ENCODE measurements around the gene ZFP36L1.

ZFP36L1 gene

GRCh38 chr14:68774771-68775613 lies 17.9 kb downstream of the ZFP36L1 start:
- Histone ChIP-seq H3K27ac (ENCODE audit: low read depth, low read length, poor library complexity, severe bottlenecking) (no peak overlapping the region), H2AFZ (ENCODE audit: low read length) (no peak overlapping the region), H3K9ac (ENCODE audit: low read length) (no peak overlapping the region), H3K79me2 (ENCODE audit: insufficient read depth, low read length) (no peaks in the 10 kb centered on the region), H3K4me1 (ENCODE audit: insufficient read depth, low read length, severe bottlenecking) (peaks cover 3% of the 10 kb centered on the region), H3K9me2 (ENCODE audit: low read depth, low read length) (no peaks in the 10 kb centered on the region), H3K4me2 (ENCODE audit: low read length) (no peak overlapping the region), H3K4me3 (ENCODE audit: low read depth, low read length, poor library complexity, severe bottlenecking) (no peak overlapping the region), H3K9me3 (ENCODE audit: low read length) (no peaks in the 10 kb centered on the region), H3K27me3 (ENCODE audit: insufficient read depth, low read length) (no peaks in the 10 kb centered on the region), H3F3A (ENCODE audit: insufficient read depth, low read length) (no peaks in the 10 kb centered on the region), H3K36me3 (ENCODE audit: insufficient read depth, low read length) (no peaks in the 10 kb centered on the region), H4K20me1 (ENCODE audit: insufficient read depth, low read length) (no peaks in the 10 kb centered on the region)
- TF ChIP-seq EZH2 (IDR thresholded peaks at IDR 0.05; ENCODE audit: borderline replicate concordance, low read length) (no peak), CTCF (IDR thresholded peaks at IDR 0.05; ENCODE audit: low read length) (no peak)

- Histone ChIP-seq H3K4me2 (ENCODE audit: low read length) (no peak overlapping the region), H2AFZ (ENCODE audit: low read length) (no peak overlapping the region), H3K9me2 (ENCODE audit: low read depth, low read length) (no peaks in the 10 kb centered on the region), H3K4me3 (ENCODE audit: low read depth, low read length, poor library complexity, severe bottlenecking) (no peak overlapping the region), H3K79me2 (ENCODE audit: insufficient read depth, low read length) (no peaks in the 10 kb centered on the region), H3K27ac (ENCODE audit: low read depth, low read length, poor library complexity, severe bottlenecking) (no peak overlapping the region), H3K36me3 (ENCODE audit: insufficient read depth, low read length) (no peaks in the 10 kb centered on the region), H3K9ac (ENCODE audit: low read length) (no peak overlapping the region), H3K4me1 (ENCODE audit: insufficient read depth, low read length, severe bottlenecking) (no peaks in the 10 kb centered on the region), H3K27me3 (ENCODE audit: insufficient read depth, low read length) (peaks cover 1% of the 10 kb centered on the region; the same call in 1 of the 2 replicates), H3K9me3 (ENCODE audit: low read length) (no peaks in the 10 kb centered on the region), H4K20me1 (ENCODE audit: insufficient read depth, low read length) (no peaks in the 10 kb centered on the region), H3F3A (ENCODE audit: insufficient read depth, low read length) (no peaks in the 10 kb centered on the region)
- TF ChIP-seq EZH2 (IDR thresholded peaks at IDR 0.05; ENCODE audit: borderline replicate concordance, low read length) = no peak
- TF ChIP-seq CTCF (IDR thresholded peaks at IDR 0.05; ENCODE audit: low read length) = no peak
Measured at GRCh38 chr14:68772761-68773381, 20.0 kb downstream of the ZFP36L1 start.

GRCh38 chr14:68771631-68772030 lies 21.2 kb downstream of the ZFP36L1 start:
- no peak overlapping the region for H3K9ac ChIP-seq (ENCODE audit: low read length)
- H3K4me3 ChIP-seq (ENCODE audit: low read depth, low read length, poor library complexity, severe bottlenecking) = no peak overlapping the region
- H3F3A ChIP-seq (ENCODE audit: insufficient read depth, low read length) = no peaks in the 10 kb centered on the region
- no peaks in the 10 kb centered on the region for H3K4me1 ChIP-seq (ENCODE audit: insufficient read depth, low read length, severe bottlenecking)
- no peak for TF ChIP-seq EZH2 (IDR thresholded peaks at IDR 0.05; ENCODE audit: borderline replicate concordance, low read length)
- no peak for TF ChIP-seq CTCF (IDR thresholded peaks at IDR 0.05; ENCODE audit: low read length)
- H3K79me2 ChIP-seq (ENCODE audit: insufficient read depth, low read length) = no peaks in the 10 kb centered on the region
- no peak overlapping the region for H3K27ac ChIP-seq (ENCODE audit: low read depth, low read length, poor library complexity, severe bottlenecking)
- H3K9me2 ChIP-seq (ENCODE audit: low read depth, low read length) = no peaks in the 10 kb centered on the region
- H3K36me3 ChIP-seq (ENCODE audit: insufficient read depth, low read length) = no peaks in the 10 kb centered on the region
- peaks cover 4% of the 10 kb centered on the region for H3K27me3 ChIP-seq (ENCODE audit: insufficient read depth, low read length)
- no peaks in the 10 kb centered on the region for H4K20me1 ChIP-seq (ENCODE audit: insufficient read depth, low read length)
- no peak overlapping the region for H2AFZ ChIP-seq (ENCODE audit: low read length)
- H3K4me2 ChIP-seq (ENCODE audit: low read length) = no peak overlapping the region
- H3K9me3 ChIP-seq (ENCODE audit: low read length) = no peaks in the 10 kb centered on the region

Measured in OCI-LY1 (cell line).